ENCODE data around the gene SPATA25.
"Not testable (repeated sequence)": the region's sequence is repeated elsewhere in the genome, so short reads cannot be mapped to it uniquely, and the experiment has no call there.

SPATA25 gene

DNA sequence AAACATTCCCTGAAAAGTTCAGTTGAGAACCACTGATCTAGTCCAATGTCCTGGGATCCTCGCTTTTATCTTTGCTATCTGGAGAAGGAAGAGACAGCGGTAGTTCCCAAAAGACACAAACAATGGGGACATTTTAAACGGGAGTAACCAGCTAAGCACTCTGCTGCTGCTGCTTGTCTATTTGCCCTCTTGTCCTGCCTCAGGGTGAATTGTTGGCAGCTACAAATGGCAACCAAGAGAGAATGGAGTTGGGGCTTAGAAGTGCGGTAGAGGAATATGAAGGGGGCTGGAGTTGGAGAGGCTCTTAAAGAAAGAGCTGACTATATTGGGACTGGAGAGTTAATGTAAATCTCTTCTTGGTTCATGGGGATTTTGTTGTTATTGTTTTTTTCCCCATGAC is 12.8 kb downstream of the SPATA25 start:
- POLR2A ChIA-PET = no interaction called here
- H3K9me3 ChIP-seq (ENCODE audit: control extremely low read depth in 1 of 5, control insufficient read depth in 4 of 5, insufficient read depth in 2 of 5, low read depth in 1 of 5, low read length in 4 of 5) = no peaks in the 10 kb centered on the region
- CTCF ChIA-PET = interaction anchor here (0.6 to 0.7 kb wide), 2 partner anchors 16 to 95 kb away, joined by 3 read pairs; partner anchors contain the start of genes CTSA and NEURL2
- no peaks in the 10 kb centered on the region for H3K27me3 ChIP-seq (replicated peaks in 2 of 5; ENCODE audit: control insufficient read depth in 4 of 5, insufficient read depth in 5 of 5, low read length in 4 of 5)
- H3K27ac ChIP-seq (ENCODE audit: insufficient read depth in 1 of 2, low read depth in 1 of 2, low read length in 2 of 2, poor library complexity in 1 of 2, severe bottlenecking in 2 of 2) = no peak overlapping the region
- H3K4me1 ChIP-seq (ENCODE audit: control extremely low read depth in 1 of 4, control insufficient read depth in 4 of 4, insufficient read depth in 4 of 4, low read length in 3 of 4) = no peaks in the 10 kb centered on the region
- WGBS (ENCODE audit: insufficient coverage) = 93% methylated on average over 3 of the region's 4 CpGs
- peaks cover under 1 to 29% (median 21%) of the 10 kb centered on the region in 4 experiments for H3K36me3 ChIP-seq (ENCODE audit: control insufficient read depth in 4 of 4, insufficient read depth in 4 of 4, low read length in 3 of 4)
- H3K4me3 ChIP-seq (ENCODE audit: control insufficient read depth in 1 of 7, extremely low read depth in 1 of 7, insufficient read depth in 4 of 7, low read depth in 2 of 7, low read length in 6 of 7) = no peak overlapping the region
- no peak for DNase-seq

DNA sequence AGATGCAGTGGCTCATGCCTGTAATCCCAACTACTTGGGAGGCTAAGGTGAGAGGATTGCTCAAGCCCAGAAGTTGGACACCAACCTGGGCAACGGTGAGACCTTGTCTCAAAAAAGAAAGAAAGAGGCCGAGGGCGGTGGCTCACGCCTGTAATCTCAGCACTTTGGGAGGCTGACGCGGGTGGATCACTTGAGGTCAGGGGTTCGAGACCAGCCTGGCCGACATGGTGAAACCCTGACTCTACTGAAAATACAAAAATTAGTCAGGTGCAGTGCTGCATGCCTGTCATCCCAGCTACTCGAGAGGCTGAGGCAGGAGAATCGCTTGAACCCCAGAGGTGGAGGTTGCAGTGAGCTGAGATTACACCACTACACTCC is 13.3 kb downstream of the SPATA25 start:
- H3K27me3 ChIP-seq (replicated peaks in 2 of 5; ENCODE audit: control insufficient read depth in 4 of 5, insufficient read depth in 5 of 5, low read length in 4 of 5); H3K9me3 ChIP-seq (ENCODE audit: control extremely low read depth in 1 of 5, control insufficient read depth in 4 of 5, insufficient read depth in 2 of 5, low read depth in 1 of 5, low read length in 4 of 5); H3K4me3 ChIP-seq (ENCODE audit: control insufficient read depth in 1 of 7, extremely low read depth in 1 of 7, insufficient read depth in 4 of 7, low read depth in 2 of 7, low read length in 6 of 7); POLR2A ChIA-PET; H3K27ac ChIP-seq (ENCODE audit: insufficient read depth in 1 of 2, low read depth in 1 of 2, low read length in 2 of 2, poor library complexity in 1 of 2, severe bottlenecking in 2 of 2); DNase-seq; H3K4me1 ChIP-seq (ENCODE audit: control extremely low read depth in 1 of 4, control insufficient read depth in 4 of 4, insufficient read depth in 4 of 4, low read length in 3 of 4): not testable (repeated sequence)
- peaks cover 2 to 27% (median 21%) of the 10 kb centered on the region in 4 experiments for H3K36me3 ChIP-seq (ENCODE audit: control insufficient read depth in 4 of 4, insufficient read depth in 4 of 4, low read length in 3 of 4)
- CTCF ChIA-PET = interaction anchor here (0.6 to 1.4 kb wide), 3 partner anchors 8 to 95 kb away, joined by 3 to 4 read pairs (median 4); partner anchors contain the start of gene NEURL2
- 97% methylated on average over 10 of the region's 10 CpGs for WGBS (ENCODE audit: insufficient coverage)

DNA sequence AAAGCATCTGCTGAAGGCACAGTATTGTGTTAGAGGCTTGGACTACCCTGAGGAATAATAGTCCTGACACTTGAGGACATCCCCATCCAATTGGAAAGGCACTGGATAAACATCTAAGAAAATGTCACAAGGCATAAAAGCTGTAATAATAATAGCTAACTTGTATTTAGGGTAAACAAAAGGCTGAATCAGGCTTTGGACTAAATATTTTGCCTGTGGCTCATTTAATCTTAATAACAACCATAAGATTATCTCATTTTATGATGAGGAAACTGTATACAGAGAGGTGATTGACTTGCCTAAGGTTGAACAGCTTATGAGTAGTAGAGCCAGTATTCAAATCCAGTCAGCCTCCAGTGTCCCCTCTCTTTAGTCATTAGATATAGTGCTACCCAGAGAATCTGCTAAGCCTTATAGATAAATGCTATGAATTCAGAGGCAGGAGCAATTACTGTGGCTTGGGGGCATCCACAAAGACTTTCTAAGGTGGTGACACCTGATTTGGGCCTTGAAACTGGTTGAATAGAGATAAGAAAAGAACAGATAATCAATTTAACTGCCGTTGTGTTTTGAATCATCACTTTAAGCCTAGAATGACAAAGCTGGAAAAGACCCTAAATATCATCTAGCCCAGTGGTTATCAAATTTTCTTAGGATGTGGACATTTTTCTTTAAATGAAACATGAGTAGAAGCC is 13.9 kb downstream of the SPATA25 start:
- Histone ChIP-seq H3K4me3 (ENCODE audit: control insufficient read depth in 1 of 7, extremely low read depth in 1 of 7, insufficient read depth in 4 of 7, low read depth in 2 of 7, low read length in 6 of 7) (no peak overlapping the region), H3K4me1 (ENCODE audit: control extremely low read depth in 1 of 4, control insufficient read depth in 4 of 4, insufficient read depth in 4 of 4, low read length in 3 of 4) (no peaks in the 10 kb centered on the region), H3K27ac (ENCODE audit: insufficient read depth in 1 of 2, low read depth in 1 of 2, low read length in 2 of 2, poor library complexity in 1 of 2, severe bottlenecking in 2 of 2) (no peak overlapping the region), H3K9me3 (ENCODE audit: control extremely low read depth in 1 of 5, control insufficient read depth in 4 of 5, insufficient read depth in 2 of 5, low read depth in 1 of 5, low read length in 4 of 5) (no peaks in the 10 kb centered on the region), H3K27me3 (replicated peaks in 2 of 5; ENCODE audit: control insufficient read depth in 4 of 5, insufficient read depth in 5 of 5, low read length in 4 of 5) (no peaks in the 10 kb centered on the region), H3K36me3 (ENCODE audit: control insufficient read depth in 4 of 4, insufficient read depth in 4 of 4, low read length in 3 of 4) (peaks cover 2 to 24% (median 18%) of the 10 kb centered on the region in 4 experiments)
- ChIA-PET POLR2A (no interaction called here), CTCF (interaction anchor here (0.9 to 1.4 kb wide), 2 partner anchors 9 to 17 kb away, joined by 4 read pairs; partner anchors contain the start of gene NEURL2)
- WGBS (ENCODE audit: insufficient coverage) = 100% methylated on average over 1 of the region's 1 CpG
- no peak for DNase-seq

DNA sequence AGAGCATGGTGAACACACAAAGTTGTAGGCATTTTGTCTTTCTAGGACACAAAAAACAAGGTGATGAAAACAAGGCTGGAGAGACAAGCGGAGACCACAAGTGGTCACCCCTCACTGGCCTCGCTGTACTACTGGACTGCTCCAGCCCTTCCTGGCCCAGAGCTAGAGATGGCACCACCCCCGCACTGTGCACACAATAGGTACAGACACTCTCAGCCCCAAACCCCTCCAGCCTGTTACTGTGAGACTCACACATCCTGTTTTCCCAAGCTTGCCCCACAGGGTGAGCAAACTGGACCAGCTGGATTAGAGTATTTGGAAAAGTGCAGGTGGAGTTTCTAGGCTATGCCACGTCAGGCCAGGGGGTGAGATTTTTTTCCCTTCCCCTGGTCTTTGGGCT is 14.8 kb downstream of the SPATA25 start:
- 100% methylated on average over 3 of the region's 4 CpGs for WGBS (ENCODE audit: insufficient coverage)
- Histone ChIP-seq H3K4me1 (ENCODE audit: control extremely low read depth in 1 of 4, control insufficient read depth in 4 of 4, insufficient read depth in 4 of 4, low read length in 3 of 4) (no peaks in the 10 kb centered on the region), H3K27ac (ENCODE audit: insufficient read depth in 1 of 2, low read depth in 1 of 2, low read length in 2 of 2, poor library complexity in 1 of 2, severe bottlenecking in 2 of 2) (no peak overlapping the region), H3K27me3 (replicated peaks in 2 of 5; ENCODE audit: control insufficient read depth in 4 of 5, insufficient read depth in 5 of 5, low read length in 4 of 5) (no peaks in the 10 kb centered on the region), H3K4me3 (ENCODE audit: control insufficient read depth in 1 of 7, extremely low read depth in 1 of 7, insufficient read depth in 4 of 7, low read depth in 2 of 7, low read length in 6 of 7) (no peak overlapping the region), H3K9me3 (ENCODE audit: control extremely low read depth in 1 of 5, control insufficient read depth in 4 of 5, insufficient read depth in 2 of 5, low read depth in 1 of 5, low read length in 4 of 5) (no peaks in the 10 kb centered on the region), H3K36me3 (ENCODE audit: control insufficient read depth in 4 of 4, insufficient read depth in 4 of 4, low read length in 3 of 4) (peaks cover 2 to 17% (median 11%) of the 10 kb centered on the region in 4 experiments)
- CTCF ChIA-PET = interaction anchor here (0.6 to 1.2 kb wide), 3 partner anchors 17 to 142 kb away, joined by 3 read pairs; no protein-coding TSS in a partner anchor
- DNase-seq = no peak
- POLR2A ChIA-PET = interaction anchor here (0.5 kb wide), 1 partner anchor 21 kb away, joined by 3 read pairs; no protein-coding TSS in a partner anchor

DNA sequence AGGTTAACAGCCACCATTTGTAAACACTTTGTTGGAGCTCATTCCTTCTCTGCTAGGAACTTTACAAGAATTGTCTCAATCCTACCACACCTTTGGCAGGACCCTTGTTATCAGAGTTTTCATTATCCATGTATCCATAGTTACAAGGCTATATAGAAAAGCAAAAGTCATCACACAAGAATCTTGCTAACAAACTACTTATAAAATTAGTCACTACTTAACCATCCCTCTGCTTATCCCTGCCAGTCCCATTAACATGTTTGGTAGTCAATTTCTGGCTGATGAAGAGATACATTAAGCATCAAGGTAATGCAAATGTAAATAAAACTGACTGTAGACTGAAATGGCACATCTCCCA is 19.6 kb downstream of the SPATA25 start:
- DNase-seq = no peak
- H3K27ac ChIP-seq (ENCODE audit: insufficient read depth in 1 of 2, low read depth in 1 of 2, low read length in 2 of 2, poor library complexity in 1 of 2, severe bottlenecking in 2 of 2) = no peak overlapping the region
- POLR2A ChIA-PET = no interaction called here

DNA sequence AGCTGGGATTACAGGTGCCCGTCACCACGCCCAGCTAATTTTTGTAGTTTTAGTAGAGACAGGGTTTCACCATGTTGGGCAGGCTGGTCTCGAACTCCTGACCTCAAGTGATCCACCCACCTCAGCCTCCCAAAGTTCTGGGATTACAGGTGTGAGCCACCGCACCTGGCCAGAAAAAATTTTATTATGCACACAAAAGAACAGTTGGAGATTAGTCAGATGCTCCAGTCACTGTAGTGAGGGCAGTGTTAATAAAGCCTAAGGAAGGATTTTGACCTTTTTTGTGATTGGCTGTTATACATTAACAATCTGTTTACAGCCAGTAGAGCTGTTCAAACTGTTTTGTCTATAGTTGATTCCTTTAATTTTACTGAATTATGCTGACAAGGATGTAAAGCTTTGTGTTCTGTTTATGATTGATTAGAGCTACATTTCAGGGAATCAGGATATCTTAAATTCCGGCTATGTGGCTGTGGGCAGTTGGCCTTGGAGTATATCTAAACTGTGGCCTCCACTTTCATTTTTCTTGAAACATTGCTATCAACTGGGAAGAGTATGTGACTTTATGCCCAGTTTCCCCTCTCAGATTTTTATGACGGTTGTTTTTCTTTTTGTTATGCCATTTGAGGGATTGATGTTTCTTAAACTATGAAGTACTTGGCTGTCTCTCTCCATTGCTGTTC is 20.1 kb downstream of the SPATA25 start:
- ChIA-PET CTCF (no interaction called here), POLR2A (no interaction called here)
- Histone ChIP-seq H3K9me3 (ENCODE audit: control extremely low read depth in 1 of 5, control insufficient read depth in 4 of 5, insufficient read depth in 2 of 5, low read depth in 1 of 5, low read length in 4 of 5) (no peaks in the 10 kb centered on the region), H3K4me3 (ENCODE audit: control insufficient read depth in 1 of 7, extremely low read depth in 1 of 7, insufficient read depth in 4 of 7, low read depth in 2 of 7, low read length in 6 of 7) (no peak overlapping the region), H3K36me3 (ENCODE audit: control insufficient read depth in 4 of 4, insufficient read depth in 4 of 4, low read length in 3 of 4) (peaks cover 0 to 2% (median 0%) of the 10 kb centered on the region in 4 experiments), H3K4me1 (ENCODE audit: control extremely low read depth in 1 of 4, control insufficient read depth in 4 of 4, insufficient read depth in 4 of 4, low read length in 3 of 4) (no peaks in the 10 kb centered on the region), H3K27me3 (replicated peaks in 2 of 5; ENCODE audit: control insufficient read depth in 4 of 5, insufficient read depth in 5 of 5, low read length in 4 of 5) (no peaks in the 10 kb centered on the region), H3K27ac (ENCODE audit: insufficient read depth in 1 of 2, low read depth in 1 of 2, low read length in 2 of 2, poor library complexity in 1 of 2, severe bottlenecking in 2 of 2) (no peak overlapping the region)
- no peak for DNase-seq
- 100% methylated on average over 3 of the region's 6 CpGs for whole genome bisulfite sequencing (ENCODE audit: insufficient coverage)

More for the DNA sequence above, 19.6 kb downstream of the SPATA25 start:
- no peaks in the 10 kb centered on the region for H3K4me1 ChIP-seq (ENCODE audit: control extremely low read depth in 1 of 4, control insufficient read depth in 4 of 4, insufficient read depth in 4 of 4, low read length in 3 of 4)
- H3K27me3 ChIP-seq (replicated peaks in 2 of 5; ENCODE audit: control insufficient read depth in 4 of 5, insufficient read depth in 5 of 5, low read length in 4 of 5) = no peaks in the 10 kb centered on the region
- H3K36me3 ChIP-seq (ENCODE audit: control insufficient read depth in 4 of 4, insufficient read depth in 4 of 4, low read length in 3 of 4) = peaks cover 0 to 5% (median 2%) of the 10 kb centered on the region in 4 experiments
- no peaks in the 10 kb centered on the region for H3K9me3 ChIP-seq (ENCODE audit: control extremely low read depth in 1 of 5, control insufficient read depth in 4 of 5, insufficient read depth in 2 of 5, low read depth in 1 of 5, low read length in 4 of 5)
- CTCF ChIA-PET = interaction anchor here (0.6 to 1.3 kb wide), 3 partner anchors 10 to 1687 kb away, joined by 3 to 4 read pairs (median 4); no protein-coding TSS in a partner anchor
- H3K4me3 ChIP-seq (ENCODE audit: control insufficient read depth in 1 of 7, extremely low read depth in 1 of 7, insufficient read depth in 4 of 7, low read depth in 2 of 7, low read length in 6 of 7) = no peak overlapping the region

DNA sequence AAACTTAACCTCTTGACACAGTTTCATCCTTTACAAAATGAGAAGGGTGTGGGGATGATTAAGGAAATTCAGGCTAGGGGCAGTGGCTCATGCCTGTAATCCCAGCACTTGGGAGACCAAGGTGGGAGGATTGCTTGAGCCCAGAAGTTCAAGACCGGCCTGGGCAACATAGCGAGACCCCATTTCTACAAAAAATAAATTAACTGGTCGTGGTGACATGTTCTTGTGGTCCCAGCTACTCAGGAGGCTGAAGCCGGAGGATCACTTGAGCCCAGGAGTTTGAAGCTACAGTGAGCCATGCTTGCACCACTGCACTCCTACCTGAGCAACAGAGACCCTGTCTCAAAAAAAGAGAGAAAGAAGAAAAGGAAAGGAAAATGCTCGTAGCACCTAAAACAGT is 21.0 kb downstream of the SPATA25 start:
- no peak overlapping the region for H3K27ac ChIP-seq (ENCODE audit: insufficient read depth in 1 of 2, low read depth in 1 of 2, low read length in 2 of 2, poor library complexity in 1 of 2, severe bottlenecking in 2 of 2)
- no peaks in the 10 kb centered on the region for H3K4me1 ChIP-seq (ENCODE audit: control extremely low read depth in 1 of 4, control insufficient read depth in 4 of 4, insufficient read depth in 4 of 4, low read length in 3 of 4)
- no peaks in the 10 kb centered on the region for H3K27me3 ChIP-seq (replicated peaks in 2 of 5; ENCODE audit: control insufficient read depth in 4 of 5, insufficient read depth in 5 of 5, low read length in 4 of 5)
- POLR2A ChIA-PET = interaction anchor here (1.0 kb wide), 1 partner anchor 16 kb away, joined by 3 read pairs; no protein-coding TSS in a partner anchor
- H3K36me3 ChIP-seq (ENCODE audit: control insufficient read depth in 4 of 4, insufficient read depth in 4 of 4, low read length in 3 of 4) = peaks cover 0 to 2% (median 0%) of the 10 kb centered on the region in 4 experiments
- H3K4me3 ChIP-seq (ENCODE audit: control insufficient read depth in 1 of 7, extremely low read depth in 1 of 7, insufficient read depth in 4 of 7, low read depth in 2 of 7, low read length in 6 of 7) = no peak overlapping the region
- no peak for DNase-seq
- H3K9me3 ChIP-seq (ENCODE audit: control extremely low read depth in 1 of 5, control insufficient read depth in 4 of 5, insufficient read depth in 2 of 5, low read depth in 1 of 5, low read length in 4 of 5) = no peaks in the 10 kb centered on the region
- CTCF ChIA-PET = interaction anchor here (1.3 kb wide), 1 partner anchor 11 kb away, joined by 5 read pairs; no protein-coding TSS in a partner anchor
- WGBS (ENCODE audit: insufficient coverage) = 95% methylated on average over 4 of the region's 5 CpGs

Measured in common myeloid progenitor, CD34-positive (primary cell).